A204.1 (cell line): ENCODE data around the gene SIPA1L2.

ENCODE experiments used
- FAIRE-seq: peaks from 2 replicates; lab custom pipeline; 2012; peaks lifted over from hg19 to GRCh38; lab: Jason Lieb, UNC

The SIPA1L2 gene

DNA sequence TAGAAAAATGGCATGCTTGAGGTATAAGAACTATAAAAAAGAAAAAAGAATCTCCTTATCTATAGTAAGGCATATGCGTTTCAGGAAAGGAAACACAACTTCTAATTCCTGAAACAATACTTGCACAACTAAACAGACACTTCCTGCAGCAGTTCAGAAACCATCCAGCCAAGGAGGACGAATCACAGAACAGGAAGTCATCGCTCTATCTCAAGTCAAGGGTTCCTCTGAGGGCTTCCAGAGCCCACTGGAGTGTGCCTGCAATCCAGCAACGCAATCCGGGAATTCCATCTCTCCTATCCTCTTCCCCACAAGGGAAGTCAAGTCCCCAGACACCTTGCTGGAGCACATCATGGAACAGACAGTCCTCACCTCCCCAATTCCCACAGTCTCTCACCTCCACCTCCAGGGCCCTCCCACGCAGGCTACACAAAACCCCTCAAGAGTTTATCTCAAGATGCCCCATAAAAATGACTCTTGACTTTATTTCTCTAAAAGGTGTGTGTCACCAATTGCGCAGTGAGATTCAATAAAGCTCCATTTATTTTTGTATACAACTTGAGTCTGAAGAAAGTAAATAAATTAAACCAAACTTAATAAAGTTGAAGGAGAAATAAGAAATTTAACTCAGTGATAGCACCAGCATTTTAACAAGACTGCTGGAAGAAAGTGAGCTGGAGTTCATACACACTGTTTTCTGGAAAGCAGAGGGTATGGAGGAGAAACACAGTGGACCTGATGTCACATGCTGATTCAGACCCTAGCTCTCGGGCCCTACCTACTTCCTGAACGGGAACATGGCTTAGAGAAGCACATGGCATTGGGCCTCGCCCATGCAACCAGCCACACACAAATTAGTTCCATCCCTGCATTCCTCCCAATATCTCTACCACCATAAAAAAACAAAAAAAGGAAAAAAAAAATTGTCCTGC, 39.9 kb downstream of the SIPA1L2 start:
- no peak for FAIRE-seq

DNA sequence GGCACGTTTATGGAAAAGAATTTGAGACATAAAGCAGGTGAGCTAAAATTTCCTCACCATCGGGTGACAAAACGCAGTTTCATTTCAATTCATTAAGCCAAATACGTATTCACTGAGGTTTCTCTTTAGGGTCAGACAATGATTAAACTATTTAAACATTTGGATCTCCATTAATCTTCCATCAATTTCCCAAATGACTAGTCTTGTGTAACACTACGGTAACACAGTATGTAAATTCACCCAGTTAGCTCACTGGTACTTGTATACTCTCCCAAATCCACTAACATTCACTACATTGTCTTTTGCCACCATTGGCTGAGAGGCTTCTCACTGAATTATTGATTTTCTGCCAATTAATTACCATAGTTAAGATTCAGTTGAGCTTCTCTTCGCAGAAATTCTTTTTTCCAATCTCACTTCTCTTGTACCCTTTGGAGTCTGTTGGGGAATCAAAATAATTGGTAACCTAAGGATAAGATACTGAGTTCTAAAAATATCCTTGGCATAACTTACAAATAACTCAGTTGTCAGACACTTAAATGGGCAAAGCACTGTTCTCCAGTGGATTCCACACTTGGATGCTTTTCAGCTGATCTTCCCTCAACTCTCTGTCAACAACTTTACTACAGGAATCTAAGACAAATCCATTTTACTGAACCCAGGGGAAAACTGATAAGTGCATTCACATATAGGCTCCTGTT, 40.7 kb downstream of the SIPA1L2 start:
- no peak for FAIRE-seq

DNA sequence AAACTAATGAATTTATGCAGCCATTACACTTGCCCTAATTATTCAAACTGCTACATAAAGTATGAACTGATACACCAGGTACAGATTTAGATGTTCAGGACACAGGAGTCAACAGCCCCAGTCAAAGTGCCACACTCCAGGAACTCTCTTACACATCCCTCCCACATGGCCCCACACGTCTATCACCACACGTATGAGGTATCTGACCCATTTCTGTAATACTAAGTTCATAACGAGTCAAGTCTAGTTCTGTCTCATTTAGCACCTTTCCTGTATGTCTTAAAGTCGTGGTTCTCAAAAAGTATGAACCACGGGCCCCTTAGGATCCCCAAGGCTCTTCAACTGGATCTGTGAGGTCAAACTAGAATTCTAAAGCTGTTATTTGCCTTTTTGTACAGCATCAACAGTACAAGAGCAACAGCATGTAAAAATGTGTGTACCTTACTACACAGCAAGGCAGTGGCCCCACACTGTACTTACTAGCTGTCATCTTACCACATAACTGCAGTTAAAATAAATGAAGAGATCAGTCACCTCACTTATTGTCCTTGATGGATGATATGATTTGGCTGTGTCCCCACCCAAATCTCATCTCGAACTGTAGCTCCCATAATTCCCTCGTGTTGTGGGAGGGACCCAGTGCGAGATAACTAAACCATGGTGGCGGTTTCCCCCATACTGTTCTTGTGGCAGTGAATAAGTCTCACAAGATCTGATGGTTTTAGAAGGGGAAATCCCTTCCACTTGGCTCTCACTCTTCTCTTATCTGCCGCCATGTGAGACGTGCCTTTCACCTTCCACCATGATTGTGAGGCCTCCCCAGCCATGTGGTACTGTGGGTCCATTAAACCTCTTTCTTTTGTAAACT, 42.6 kb downstream of the SIPA1L2 start:
- FAIRE-seq, result no peak

DNA sequence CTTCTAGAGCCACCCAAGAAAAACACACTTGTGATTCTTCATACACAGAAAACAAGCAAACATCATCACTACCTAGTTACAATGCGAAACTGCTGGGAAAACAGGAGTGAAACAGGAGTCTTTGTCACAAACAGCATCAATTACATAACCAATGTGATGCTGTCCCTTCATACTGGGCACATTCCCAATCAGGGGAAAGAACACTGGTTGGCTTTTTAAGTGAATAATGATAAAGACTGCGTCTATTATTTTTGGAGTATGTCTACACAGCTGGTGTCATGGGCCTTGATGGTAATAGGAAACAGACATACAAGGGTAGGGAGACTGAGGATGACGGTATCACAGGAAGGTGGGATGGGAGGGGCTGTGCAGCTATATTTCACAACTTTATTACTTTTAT, 43.3 kb downstream of the SIPA1L2 start:
- no peak for FAIRE-seq

DNA sequence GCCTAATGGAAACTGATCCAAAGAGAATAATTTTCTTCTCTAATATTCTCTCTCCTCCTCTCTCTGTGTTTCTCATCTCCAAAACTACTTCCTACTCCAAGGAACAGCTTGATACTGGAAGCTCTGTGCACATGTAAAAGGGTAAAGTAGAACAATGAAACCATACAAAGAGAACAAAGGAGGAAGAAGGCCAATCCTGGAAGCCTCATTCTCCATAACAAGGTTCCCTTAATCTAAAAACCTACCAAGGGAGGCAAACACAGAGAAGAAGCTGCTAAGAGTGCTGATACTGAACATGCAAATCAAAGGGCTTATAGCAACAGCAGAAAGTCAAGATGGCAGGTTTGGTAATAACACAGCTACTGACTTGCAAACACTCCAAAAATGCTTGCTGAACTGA, 44.4 kb downstream of the SIPA1L2 start:
- FAIRE-seq, result no peak

DNA sequence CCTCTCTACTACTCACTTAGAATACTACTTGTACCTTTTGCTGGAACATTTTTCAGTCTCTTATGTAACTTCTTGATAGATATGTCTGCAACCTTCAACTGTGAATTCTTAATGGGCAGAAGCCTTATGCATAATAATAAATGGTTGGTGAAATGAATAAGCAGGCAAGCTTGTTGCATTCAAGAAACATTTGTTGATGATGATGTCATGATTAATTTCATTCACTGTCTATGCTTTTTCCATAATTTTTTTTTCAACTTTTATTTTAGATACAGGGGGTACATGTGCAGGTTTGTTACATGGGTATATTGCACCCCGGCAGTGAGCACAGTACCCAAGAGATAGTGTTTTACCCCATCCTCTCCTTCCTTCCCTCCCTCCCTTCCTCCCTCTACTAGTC, 48.0 kb downstream of the SIPA1L2 start:
- no peak for FAIRE-seq
